HEK293 (cell line): ENCODE measurements around the gene GUCY1B1.

Experiments used
- CTCF ChIA-PET: fragments of 350-600 bp; formaldehyde crosslinking; extraction: SDS; loops from one replicate; lab custom pipeline; 2021; ENCODE audit warnings: antibody characterized with exemption; lab: Yijun Ruan, JAX
- POLR2A ChIA-PET: fragments of 300-600 bp; formaldehyde crosslinking; extraction: SDS; loops from one replicate; lab custom pipeline; 2020; ENCODE audit warnings: antibody characterized with exemption, inconsistent platforms; lab: Yijun Ruan, JAX
- H3K27ac ChIP-seq: fragments of 200-500 bp; sonication (Bioruptor generic); 2 replicates; pipeline ENCODE4 v1.5.1; 2014; ENCODE audit warnings: low read depth, low read length, control low read depth, inconsistent platforms; ENCODE audit errors: extremely low read depth
- H3K36me3 ChIP-seq, 2 experiments: fragments of 200-500 bp in 1 of 2; sonication (Bioruptor generic) in 1 of 2; 1 replicate in 1 of 2; 2 replicates in 1 of 2; pipeline ENCODE4 v1.5.1; 2014 to 2017; ENCODE audit warnings: inconsistent platforms in 2 of 2, low read length in 2 of 2; ENCODE audit not compliant: control insufficient read depth in 2 of 2, insufficient read depth in 1 of 2
- H3K4me1 ChIP-seq: fragments of 200-500 bp; sonication (Bioruptor generic); 2 replicates; pipeline ENCODE4 v1.5.1; 2014; ENCODE audit warnings: mild to moderate bottlenecking, low read length, inconsistent platforms; ENCODE audit not compliant: control insufficient read depth, insufficient read depth
- H3K4me3 ChIP-seq: 2 replicates; pipeline ENCODE4 v1.5.1; 2011; ENCODE audit warnings: low read depth, mild to moderate bottlenecking, control low read depth, low read length, moderate library complexity
- H3K9me3 ChIP-seq: fragments of 200-500 bp; sonication (Bioruptor generic); 2 replicates; pipeline ENCODE4 v1.5.1; 2014; ENCODE audit warnings: low read depth, low read length, inconsistent platforms; ENCODE audit not compliant: control insufficient read depth, insufficient read depth
- AEBP2 ChIP-seq: fragments of 450-650 bp; formaldehyde crosslinking; IDR thresholded peaks from 2 replicates; pipeline ENCODE4 v1.5.1; 2016; ENCODE audit warnings: missing biosample characterization, missing genetic modification characterization, borderline replicate concordance
- BCL11B ChIP-seq: fragments of 450-650 bp; formaldehyde crosslinking; IDR thresholded peaks from 2 replicates; pipeline ENCODE4 v1.5.1; 2016; ENCODE audit warnings: low read depth, missing biosample characterization, missing genetic modification characterization
- ELK4 ChIP-seq: IDR thresholded peaks from 2 replicates; pipeline ENCODE4 v1.6.1; 2011; ENCODE audit warnings: mild to moderate bottlenecking, low read depth, low read length, borderline replicate concordance
- GLI4 ChIP-seq: fragments of 450-650 bp; formaldehyde crosslinking; IDR thresholded peaks from 2 replicates; pipeline ENCODE4 v1.5.1; 2016; ENCODE audit warnings: missing biosample characterization, missing genetic modification characterization
- GLIS1 ChIP-seq: fragments of 450-650 bp; formaldehyde crosslinking; IDR thresholded peaks from 2 replicates; pipeline ENCODE4 v1.5.1; 2016; ENCODE audit warnings: missing biosample characterization, missing genetic modification characterization
- HOXD13 ChIP-seq: sonication (generic); formaldehyde crosslinking; IDR thresholded peaks from 2 replicates; pipeline ENCODE4 v1.8.0; 2022; ENCODE audit warnings: missing genetic modification reagents, borderline replicate concordance
- KLF1 ChIP-seq: fragments of 450-650 bp; formaldehyde crosslinking; IDR thresholded peaks from 2 replicates; pipeline ENCODE4 v1.5.1; 2016; ENCODE audit warnings: missing biosample characterization, missing genetic modification characterization
- KLF16 ChIP-seq: fragments of 450-650 bp; formaldehyde crosslinking; IDR thresholded peaks from 2 replicates; pipeline ENCODE4 v1.5.1; 2017; ENCODE audit warnings: missing biosample characterization, missing genetic modification characterization
- MZF1 ChIP-seq: fragments of 450-650 bp; formaldehyde crosslinking; IDR thresholded peaks from 2 replicates; pipeline ENCODE4 v1.5.1; 2017; ENCODE audit warnings: missing biosample characterization, missing genetic modification characterization, borderline replicate concordance
- PRDM1 ChIP-seq: fragments of 450-650 bp; formaldehyde crosslinking; IDR thresholded peaks from 2 replicates; pipeline ENCODE4; 2016; ENCODE audit warnings: missing biosample characterization, missing genetic modification characterization
- ZFHX2 ChIP-seq: fragments of 450-650 bp; formaldehyde crosslinking; conservative IDR thresholded peaks from 2 replicates; pipeline ENCODE4 v1.5.1; 2016; ENCODE audit warnings: missing biosample characterization, missing genetic modification characterization
- ZIC2 ChIP-seq: fragments of 450-650 bp; formaldehyde crosslinking; IDR thresholded peaks from 2 replicates; pipeline ENCODE4 v1.5.1; 2016; ENCODE audit warnings: missing biosample characterization, missing genetic modification characterization
- ZNF214 ChIP-seq: fragments of 450-650 bp; formaldehyde crosslinking; IDR thresholded peaks from 2 replicates; pipeline ENCODE4 v1.5.1; 2017; ENCODE audit warnings: missing biosample characterization, mild to moderate bottlenecking, missing genetic modification characterization, borderline replicate concordance
- ZNF366 ChIP-seq: fragments of 450-650 bp; formaldehyde crosslinking; conservative IDR thresholded peaks from 2 replicates; pipeline ENCODE4 v1.5.1; 2016; ENCODE audit warnings: missing biosample characterization, missing genetic modification characterization
- ZNF426 ChIP-seq: fragments of 450-650 bp; formaldehyde crosslinking; IDR thresholded peaks from 2 replicates; pipeline ENCODE4 v1.5.1; 2017; ENCODE audit warnings: missing biosample characterization, missing genetic modification characterization, mild to moderate bottlenecking, inconsistent platforms, moderate library complexity
- ZNF473 ChIP-seq: fragments of 450-650 bp; formaldehyde crosslinking; IDR thresholded peaks from 2 replicates; pipeline ENCODE4 v1.5.1; 2017; ENCODE audit warnings: missing biosample characterization, missing genetic modification characterization
- ZNF521 ChIP-seq: fragments of 450-650 bp; formaldehyde crosslinking; IDR thresholded peaks from 2 replicates; pipeline ENCODE4 v1.5.1; 2017; ENCODE audit warnings: missing biosample characterization, mild to moderate bottlenecking, missing genetic modification characterization
- ZNF548 ChIP-seq: fragments of 450-650 bp; formaldehyde crosslinking; IDR thresholded peaks from 2 replicates; pipeline ENCODE4 v1.5.1; 2016; ENCODE audit warnings: missing biosample characterization, missing genetic modification characterization
- ZNF558 ChIP-seq: fragments of 450-650 bp; formaldehyde crosslinking; IDR thresholded peaks from 2 replicates; pipeline ENCODE4 v1.5.1; 2016; ENCODE audit warnings: missing biosample characterization, missing genetic modification characterization
- ZNF639 ChIP-seq: fragments of 450-650 bp; formaldehyde crosslinking; IDR thresholded peaks from 2 replicates; pipeline ENCODE4 v1.5.1; 2016; ENCODE audit warnings: missing biosample characterization, missing genetic modification characterization
- ZNF645 ChIP-seq: fragments of 450-650 bp; formaldehyde crosslinking; IDR thresholded peaks from 2 replicates; pipeline ENCODE4; 2016; ENCODE audit warnings: missing biosample characterization, missing genetic modification characterization
- ZNF837 ChIP-seq: fragments of 450-650 bp; formaldehyde crosslinking; IDR thresholded peaks from 2 replicates; pipeline ENCODE4 v1.5.1; 2016; ENCODE audit warnings: missing biosample characterization, missing genetic modification characterization
- ZSCAN16 ChIP-seq: fragments of 450-650 bp; formaldehyde crosslinking; IDR thresholded peaks from 2 replicates; pipeline ENCODE4 v1.5.1; 2016; ENCODE audit warnings: missing biosample characterization, missing genetic modification characterization
- ZSCAN18 ChIP-seq: fragments of 450-650 bp; formaldehyde crosslinking; IDR thresholded peaks from 2 replicates; pipeline ENCODE4 v1.5.1; 2016; ENCODE audit warnings: missing biosample characterization, missing genetic modification characterization

Gene GUCY1B1

GRCh38 chr4:155761047-155761446 lies 2.2 kb downstream of the GUCY1B1 start:
- no peak for TF ChIP-seq ZNF473 (tag by site-specific recombination)
- TF ChIP-seq BCL11B = no peak
- TF ChIP-seq ZNF426 (tag by site-specific recombination) = no peak
- no peak for TF ChIP-seq ZNF639 (tag by site-specific recombination)
- no peak for TF ChIP-seq ZSCAN18 (tag by site-specific recombination)
- TF ChIP-seq ZFHX2 (tag by site-specific recombination) = no peak
- no peak for TF ChIP-seq ZNF837 (tag by site-specific recombination)
- no peak for TF ChIP-seq ZNF558 (tag by site-specific recombination)
- no peak for TF ChIP-seq ZNF645 (tag by site-specific recombination)
- no peak for TF ChIP-seq ZNF521 (tag by site-specific recombination)
- no peak for TF ChIP-seq PRDM1 (tag by site-specific recombination)
- no peak for TF ChIP-seq HOXD13 (CRISPR knock-in tag)
- TF ChIP-seq ZSCAN16 (tag by site-specific recombination) = no peak
- TF ChIP-seq KLF1 (tag by site-specific recombination) = no peak
- TF ChIP-seq KLF16 = no peak
- TF ChIP-seq AEBP2 (tag by site-specific recombination) = no peak
- H3K9me3 ChIP-seq = no peaks in the 10 kb centered on the region
- no peak overlapping the region for H3K27ac ChIP-seq
- H3K36me3 ChIP-seq = no peaks in the 10 kb centered on the region
- ChIA-PET POLR2A (no interaction called here), CTCF (interaction anchor here (0.7 kb wide), 1 partner anchor 1682 kb away, joined by 3 read pairs; no protein-coding TSS in a partner anchor)
- H3K4me3 ChIP-seq = no peak overlapping the region
- H3K4me1 ChIP-seq = no peaks in the 10 kb centered on the region

GRCh38 chr4:155761916-155762315 lies 3.1 kb downstream of the GUCY1B1 start:
- Histone ChIP-seq H3K4me1 (no peaks in the 10 kb centered on the region), H3K27ac (no peak overlapping the region), H3K4me3 (no peak overlapping the region), H3K9me3 (no peaks in the 10 kb centered on the region), H3K36me3 (no peaks in the 10 kb centered on the region)
- ChIA-PET CTCF (interaction anchor here (0.7 kb wide), 1 partner anchor 1682 kb away, joined by 3 read pairs; no protein-coding TSS in a partner anchor), POLR2A (no interaction called here)
- TF ChIP-seq ZNF548 (no peak), ELK4 (no peak), ZNF214 (tag by site-specific recombination) (no peak), MZF1 (tag by site-specific recombination) (no peak), GLI4 (tag by site-specific recombination) (no peak), GLIS1 (peak; percentile 69; the same call in 1 of the 2 replicates), ZNF366 (no peak), ZIC2 (peak; percentile 34; the same call in 1 of the 2 replicates)
